ENCODE results near the gene REV3L.

DNA sequence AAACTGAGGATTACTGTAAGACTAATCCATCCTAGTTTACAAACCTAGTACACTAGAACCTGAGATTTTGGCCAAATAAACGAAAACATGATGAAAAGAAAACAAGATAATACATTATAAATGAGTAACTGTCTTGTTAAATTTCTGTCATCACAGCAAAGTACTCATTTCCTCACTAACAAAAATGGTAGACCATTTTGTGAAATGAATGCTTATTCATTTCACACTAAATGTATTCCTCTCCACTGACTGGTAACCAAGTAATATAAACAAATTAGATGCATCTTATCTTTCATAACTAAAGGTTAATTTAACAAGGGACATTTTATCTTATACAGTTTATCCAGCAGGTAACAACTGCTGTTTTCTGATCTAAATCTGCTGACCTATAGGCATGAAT lies 143.7 kb downstream of the REV3L start:
- no peak for TF ChIP-seq CHD2 (IDR thresholded peaks at IDR 0.05; ENCODE audit: low read length, partially characterized antibody)
- TF ChIP-seq, protein P1, sequence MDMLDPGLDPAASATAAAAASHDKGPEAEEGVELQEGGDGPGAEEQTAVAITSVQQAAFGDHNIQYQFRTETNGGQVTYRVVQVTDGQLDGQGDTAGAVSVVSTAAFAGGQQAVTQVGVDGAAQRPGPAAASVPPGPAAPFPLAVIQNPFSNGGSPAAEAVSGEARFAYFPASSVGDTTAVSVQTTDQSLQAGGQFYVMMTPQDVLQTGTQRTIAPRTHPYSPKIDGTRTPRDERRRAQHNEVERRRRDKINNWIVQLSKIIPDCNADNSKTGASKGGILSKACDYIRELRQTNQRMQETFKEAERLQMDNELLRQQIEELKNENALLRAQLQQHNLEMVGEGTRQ (IDR thresholded peaks at IDR 0.05; ENCODE audit: borderline replicate concordance, low read depth, low read length): no peak
- no peak for TF ChIP-seq NRF1 (IDR thresholded peaks at IDR 0.05; ENCODE audit: low read depth, low read length)
- TF ChIP-seq, protein P2, sequence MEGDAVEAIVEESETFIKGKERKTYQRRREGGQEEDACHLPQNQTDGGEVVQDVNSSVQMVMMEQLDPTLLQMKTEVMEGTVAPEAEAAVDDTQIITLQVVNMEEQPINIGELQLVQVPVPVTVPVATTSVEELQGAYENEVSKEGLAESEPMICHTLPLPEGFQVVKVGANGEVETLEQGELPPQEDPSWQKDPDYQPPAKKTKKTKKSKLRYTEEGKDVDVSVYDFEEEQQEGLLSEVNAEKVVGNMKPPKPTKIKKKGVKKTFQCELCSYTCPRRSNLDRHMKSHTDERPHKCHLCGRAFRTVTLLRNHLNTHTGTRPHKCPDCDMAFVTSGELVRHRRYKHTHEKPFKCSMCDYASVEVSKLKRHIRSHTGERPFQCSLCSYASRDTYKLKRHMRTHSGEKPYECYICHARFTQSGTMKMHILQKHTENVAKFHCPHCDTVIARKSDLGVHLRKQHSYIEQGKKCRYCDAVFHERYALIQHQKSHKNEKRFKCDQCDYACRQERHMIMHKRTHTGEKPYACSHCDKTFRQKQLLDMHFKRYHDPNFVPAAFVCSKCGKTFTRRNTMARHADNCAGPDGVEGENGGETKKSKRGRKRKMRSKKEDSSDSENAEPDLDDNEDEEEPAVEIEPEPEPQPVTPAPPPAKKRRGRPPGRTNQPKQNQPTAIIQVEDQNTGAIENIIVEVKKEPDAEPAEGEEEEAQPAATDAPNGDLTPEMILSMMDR (IDR thresholded peaks at IDR 0.05): no peak
- TF ChIP-seq, protein P3, sequence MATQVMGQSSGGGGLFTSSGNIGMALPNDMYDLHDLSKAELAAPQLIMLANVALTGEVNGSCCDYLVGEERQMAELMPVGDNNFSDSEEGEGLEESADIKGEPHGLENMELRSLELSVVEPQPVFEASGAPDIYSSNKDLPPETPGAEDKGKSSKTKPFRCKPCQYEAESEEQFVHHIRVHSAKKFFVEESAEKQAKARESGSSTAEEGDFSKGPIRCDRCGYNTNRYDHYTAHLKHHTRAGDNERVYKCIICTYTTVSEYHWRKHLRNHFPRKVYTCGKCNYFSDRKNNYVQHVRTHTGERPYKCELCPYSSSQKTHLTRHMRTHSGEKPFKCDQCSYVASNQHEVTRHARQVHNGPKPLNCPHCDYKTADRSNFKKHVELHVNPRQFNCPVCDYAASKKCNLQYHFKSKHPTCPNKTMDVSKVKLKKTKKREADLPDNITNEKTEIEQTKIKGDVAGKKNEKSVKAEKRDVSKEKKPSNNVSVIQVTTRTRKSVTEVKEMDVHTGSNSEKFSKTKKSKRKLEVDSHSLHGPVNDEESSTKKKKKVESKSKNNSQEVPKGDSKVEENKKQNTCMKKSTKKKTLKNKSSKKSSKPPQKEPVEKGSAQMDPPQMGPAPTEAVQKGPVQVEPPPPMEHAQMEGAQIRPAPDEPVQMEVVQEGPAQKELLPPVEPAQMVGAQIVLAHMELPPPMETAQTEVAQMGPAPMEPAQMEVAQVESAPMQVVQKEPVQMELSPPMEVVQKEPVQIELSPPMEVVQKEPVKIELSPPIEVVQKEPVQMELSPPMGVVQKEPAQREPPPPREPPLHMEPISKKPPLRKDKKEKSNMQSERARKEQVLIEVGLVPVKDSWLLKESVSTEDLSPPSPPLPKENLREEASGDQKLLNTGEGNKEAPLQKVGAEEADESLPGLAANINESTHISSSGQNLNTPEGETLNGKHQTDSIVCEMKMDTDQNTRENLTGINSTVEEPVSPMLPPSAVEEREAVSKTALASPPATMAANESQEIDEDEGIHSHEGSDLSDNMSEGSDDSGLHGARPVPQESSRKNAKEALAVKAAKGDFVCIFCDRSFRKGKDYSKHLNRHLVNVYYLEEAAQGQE (IDR thresholded peaks at IDR 0.05; ENCODE audit: low read depth, low read length): no peak
- TF ChIP-seq, protein P4, sequence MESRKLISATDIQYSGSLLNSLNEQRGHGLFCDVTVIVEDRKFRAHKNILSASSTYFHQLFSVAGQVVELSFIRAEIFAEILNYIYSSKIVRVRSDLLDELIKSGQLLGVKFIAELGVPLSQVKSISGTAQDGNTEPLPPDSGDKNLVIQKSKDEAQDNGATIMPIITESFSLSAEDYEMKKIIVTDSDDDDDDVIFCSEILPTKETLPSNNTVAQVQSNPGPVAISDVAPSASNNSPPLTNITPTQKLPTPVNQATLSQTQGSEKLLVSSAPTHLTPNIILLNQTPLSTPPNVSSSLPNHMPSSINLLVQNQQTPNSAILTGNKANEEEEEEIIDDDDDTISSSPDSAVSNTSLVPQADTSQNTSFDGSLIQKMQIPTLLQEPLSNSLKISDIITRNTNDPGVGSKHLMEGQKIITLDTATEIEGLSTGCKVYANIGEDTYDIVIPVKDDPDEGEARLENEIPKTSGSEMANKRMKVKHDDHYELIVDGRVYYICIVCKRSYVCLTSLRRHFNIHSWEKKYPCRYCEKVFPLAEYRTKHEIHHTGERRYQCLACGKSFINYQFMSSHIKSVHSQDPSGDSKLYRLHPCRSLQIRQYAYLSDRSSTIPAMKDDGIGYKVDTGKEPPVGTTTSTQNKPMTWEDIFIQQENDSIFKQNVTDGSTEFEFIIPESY (IDR thresholded peaks at IDR 0.05; ENCODE audit: borderline replicate concordance, low read depth): no peak
- no peak for TF ChIP-seq JUND (IDR thresholded peaks at IDR 0.05)
- no peak for TF ChIP-seq RXRA (IDR thresholded peaks at IDR 0.05; ENCODE audit: borderline replicate concordance, low read depth)
- no peak for TF ChIP-seq TAF1 (IDR thresholded peaks at IDR 0.05; ENCODE audit: borderline replicate concordance, low read depth, low read length)
- no peak for TF ChIP-seq POLR2AphosphoS5 (IDR thresholded peaks at IDR 0.05; ENCODE audit: low read depth, low read length)
- no peak for TF ChIP-seq EZH2phosphoT487 (IDR thresholded peaks at IDR 0.05; ENCODE audit: borderline replicate concordance, low read depth)
- TF ChIP-seq SIN3A (IDR thresholded peaks at IDR 0.05; ENCODE audit: borderline replicate concordance, low read depth, low read length): no peak
- no peak for TF ChIP-seq SMC3 (IDR thresholded peaks at IDR 0.05; ENCODE audit: low read depth, low read length)
